Spinal cord (tissue), 10 donors: ENCODE results near the gene COL9A2. TPM values are rescaled to one million over a fixed set of nuclear protein-coding genes. Genes with fewer than 3 reads are reported as not detected.

Source experiments
- DNase-seq, 6 donors: peaks; one replicate each; pipeline versions ENCODE4 v3.0.0 to v3.0.0-alpha.2; 2013 to 2015; ENCODE audit warnings: low spot score in 6 of 6, low read depth in 4 of 6
- H3K27ac ChIP-seq: one replicate; pipeline ENCODE4 v1.5.1; 2013; ENCODE audit warnings: low read depth, low read length, control low read depth
- H3K27me3 ChIP-seq: one replicate; pipeline ENCODE4 v1.6.1; 2013; ENCODE audit warnings: low read length; ENCODE audit not compliant: control insufficient read depth, insufficient read depth
- H3K36me3 ChIP-seq: one replicate; pipeline ENCODE4 v1.6.1; 2013; ENCODE audit warnings: low read length; ENCODE audit not compliant: control insufficient read depth, insufficient read depth
- H3K4me1 ChIP-seq: one replicate; pipeline ENCODE4 v1.6.1; 2013; ENCODE audit warnings: low read length; ENCODE audit not compliant: control insufficient read depth, insufficient read depth
- H3K4me3 ChIP-seq: one replicate; pipeline ENCODE4 v1.5.1; 2013; ENCODE audit warnings: low read depth, low read length, control low read depth
- H3K9me3 ChIP-seq: one replicate; pipeline ENCODE4 v1.6.1; 2013; ENCODE audit warnings: low read length; ENCODE audit not compliant: control insufficient read depth, insufficient read depth
- WGBS: methylation state at CpG from one replicate; pipeline ENCODE4 v1.1.5; 2013; ENCODE audit warnings: missing lambda C conversion rate; ENCODE audit not compliant: insufficient coverage; 5-methylcytosine and 5-hydroxymethylcytosine counted together
- polyA plus RNA-seq, 2 donors: library from polyadenylated mRNA; unstranded; fragments of 120-200 nt; gene quantifications; one replicate each; pipeline ENCODE4 v1.2.1, GENCODE V29; 2013; ENCODE audit not compliant: insufficient read length in 2 of 2
- total RNA-seq, 2 donors: library from RNA; depleted of rRNA in 1 of 2; stranded (reverse); fragments of 120-200 nt in 1 of 2; fragments of >200 nt in 1 of 2; gene quantifications; one replicate each; pipeline versions ENCODE4 v1.2.3 to v1.2.4, GENCODE V29; 2013 to 2014
- donor health status: healthy.

The COL9A2 gene
- total and polyA plus RNA-seq, 4 donors, result 14.1 to 80.3 (median 48.5) TPM

- H3K36me3 ChIP-seq, result peaks cover 4% of the 10 kb centered on the region
- peaks cover 16% of the 10 kb centered on the region for H3K4me1 ChIP-seq
- H3K27ac ChIP-seq, result no peak overlapping the region
- no peaks in the 10 kb centered on the region for H3K9me3 ChIP-seq
- H3K27me3 ChIP-seq, result no peaks in the 10 kb centered on the region
- no peak overlapping the region for H3K4me3 ChIP-seq
- no peak for DNase-seq
These were observed 61.9 kb downstream of the COL9A2 start for GRCh38 chr1:40255231-40255630.

GRCh38 chr1:40252601-40253000 is 64.5 kb downstream of the COL9A2 start:
- WGBS, result 100% methylated on average over 2 of the region's 2 CpGs
- Histone ChIP-seq H3K4me1 (no peaks in the 10 kb centered on the region), H3K4me3 (no peak overlapping the region), H3K36me3 (no peaks in the 10 kb centered on the region), H3K27ac (no peak overlapping the region), H3K9me3 (no peaks in the 10 kb centered on the region), H3K27me3 (no peaks in the 10 kb centered on the region)
- DNase-seq, result no peak

DNA sequence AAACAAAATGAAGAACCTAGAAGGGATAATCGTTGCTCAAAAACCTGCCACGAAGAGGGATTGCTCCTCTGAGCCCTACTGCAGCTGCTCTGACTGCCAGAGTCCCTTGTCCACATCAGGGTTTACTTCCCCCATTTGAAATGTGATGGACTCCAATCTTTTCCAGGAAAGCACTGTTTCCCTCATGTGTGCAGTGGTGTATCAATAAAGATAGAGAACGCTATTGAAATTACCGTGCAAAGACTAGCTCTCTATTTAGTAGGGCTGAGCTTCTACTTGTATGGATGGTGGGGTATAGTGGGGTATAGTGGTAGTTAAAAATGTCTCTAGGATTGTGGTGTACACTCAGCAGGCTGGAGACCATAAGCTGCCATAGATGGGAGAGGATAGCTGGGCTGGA is 65.6 kb downstream of the COL9A2 start:
- 97% methylated on average over 4 of the region's 4 CpGs for WGBS
- no peak overlapping the region for H3K27ac ChIP-seq
- H3K27me3 ChIP-seq, result no peaks in the 10 kb centered on the region
- no peaks in the 10 kb centered on the region for H3K9me3 ChIP-seq
- H3K4me3 ChIP-seq, result no peak overlapping the region
- no peak for DNase-seq
- H3K4me1 ChIP-seq, result no peaks in the 10 kb centered on the region
- no peaks in the 10 kb centered on the region for H3K36me3 ChIP-seq

Other genes starting within 250 kb of the COL9A2 start
- gene PPT1, start 220.0 kb downstream of the COL9A2 start, total RNA-seq, result 100 to 1,000 TPM in 1 of 2 donors, 10 to 100 TPM in 1; 87.4 to 115 TPM
- 100 to 1,000 TPM; 114 to 124 TPM for gene PPT1, start 220.0 kb downstream of the COL9A2 start, polyA plus RNA-seq
- 10 to 100 TPM; 35.8 to 65.1 TPM for gene RLF, start 155.9 kb downstream of the COL9A2 start, total RNA-seq
- 10 to 100 TPM; 17.2 to 21.3 TPM for gene RLF, start 155.9 kb downstream of the COL9A2 start, polyA plus RNA-seq
- not detected for gene TMCO2, start 69.3 kb downstream of the COL9A2 start, total RNA-seq
- not detected for gene TMCO2, start 69.3 kb downstream of the COL9A2 start, polyA plus RNA-seq
- gene ZMPSTE24, start 59.0 kb downstream of the COL9A2 start, total RNA-seq, result 10 to 100 TPM; 39.2 to 70.9 TPM
- 10 to 100 TPM; 38.9 to 45.8 TPM for gene ZMPSTE24, start 59.0 kb downstream of the COL9A2 start, polyA plus RNA-seq
- 10 to 100 TPM; 34.5 to 43.9 TPM for gene SMAP2, start 56.4 kb upstream of the COL9A2 start, total RNA-seq
- gene SMAP2, start 56.4 kb upstream of the COL9A2 start, polyA plus RNA-seq, result 10 to 100 TPM; 65.2 to 77.5 TPM
- 10 to 100 TPM in 1 of 2 donors, 1 to 10 TPM in 1; 8.6 to 10.7 TPM for gene ZFP69B, start 133.2 kb upstream of the COL9A2 start, total RNA-seq
- 10 to 100 TPM; 10.3 to 11.5 TPM for gene ZFP69B, start 133.2 kb upstream of the COL9A2 start, polyA plus RNA-seq
- gene ZFP69, start 160.0 kb upstream of the COL9A2 start, total RNA-seq, result 1 to 10 TPM; 7.1 to 7.8 TPM
- 10 to 100 TPM; 12.4 to 13.9 TPM for gene ZFP69, start 160.0 kb upstream of the COL9A2 start, polyA plus RNA-seq
- gene EXO5, start 191.5 kb upstream of the COL9A2 start, total RNA-seq, result 10 to 100 TPM in 1 of 2 donors, 1 to 10 TPM in 1; 9.7 to 10.6 TPM
- gene EXO5, start 191.5 kb upstream of the COL9A2 start, polyA plus RNA-seq, result 10 to 100 TPM; 11.2 to 13.0 TPM
- gene ZNF684, start 214.4 kb upstream of the COL9A2 start, total RNA-seq, result 10 to 100 TPM in 1 of 2 donors, 1 to 10 TPM in 1; 9.8 to 11.5 TPM
- 1 to 10 TPM; 6.8 to 7.8 TPM for gene ZNF684, start 214.4 kb upstream of the COL9A2 start, polyA plus RNA-seq